Activated T-cell treated with anti-CD3 and anti-CD28 coated beads, Interleukin-2, amount 50 U/mL, for 24 hours (primary cell): ENCODE measurements around the gene APLP2.
"Not testable (repeated sequence)": the region's sequence is repeated elsewhere in the genome, so short reads cannot be mapped to it uniquely, and the experiment has no call there.

Experiments used
- DNase-seq: peaks from one replicate; pipeline ENCODE4 v3.0.0-alpha.2; 2020
- H3K27ac Mint-ChIP-seq: 2 replicates; pipeline ENCODE4 v1.8.0; 2020; ENCODE audit warnings: mild to moderate bottlenecking, mixed read lengths
- H3K27me3 Mint-ChIP-seq: 2 replicates; pipeline ENCODE4 v1.8.0; 2020; ENCODE audit warnings: mixed read lengths
- H3K36me3 Mint-ChIP-seq: 2 replicates; pipeline ENCODE4 v1.8.0; 2020; ENCODE audit warnings: low read depth, mixed read lengths
- H3K4me1 Mint-ChIP-seq: 2 replicates; pipeline ENCODE4 v1.8.0; 2020; ENCODE audit warnings: low read depth, mixed read lengths
- H3K4me3 Mint-ChIP-seq: 2 replicates; pipeline ENCODE4 v1.8.0; 2020; ENCODE audit warnings: mild to moderate bottlenecking, moderate library complexity, mixed read lengths
- H3K9me3 Mint-ChIP-seq: 2 replicates; pipeline ENCODE4 v1.8.0; 2020; ENCODE audit warnings: mixed read lengths

The APLP2 gene

GRCh38 chr11:130069659-130070108 lies at the start of gene APLP2:
Gene APLP2 (plus strand): TSS chr11:130069894. CDS start chr11:130069978, 84 bp downstream.
- peak; percentile 94 for DNase-seq
- peak within 1 kb of the TSS; percentile 94 for H3K27ac Mint-ChIP-seq
- no peaks in the 10 kb centered on the region for H3K9me3 Mint-ChIP-seq
- H3K36me3 Mint-ChIP-seq = no peaks in the 10 kb centered on the region
- peaks cover 3% of the 10 kb centered on the region for H3K27me3 Mint-ChIP-seq
- H3K4me3 Mint-ChIP-seq = peak within 1 kb of the TSS; percentile 84
- H3K4me1 Mint-ChIP-seq = peaks cover 28% of the 10 kb centered on the region

GRCh38 chr11:130020323-130020722 lies 49.4 kb upstream of the APLP2 start:
- no peaks in the 10 kb centered on the region for H3K27me3 Mint-ChIP-seq
- no peak for DNase-seq
- no peaks in the 10 kb centered on the region for H3K36me3 Mint-ChIP-seq
- H3K4me3 Mint-ChIP-seq = no peak overlapping the region
- no peak overlapping the region for H3K27ac Mint-ChIP-seq
- no peaks in the 10 kb centered on the region for H3K4me1 Mint-ChIP-seq
- H3K9me3 Mint-ChIP-seq = no peaks in the 10 kb centered on the region

GRCh38 chr11:130021606-130022005 lies 48.1 kb upstream of the APLP2 start:
- H3K36me3 Mint-ChIP-seq, H3K27ac Mint-ChIP-seq, H3K4me1 Mint-ChIP-seq, H3K27me3 Mint-ChIP-seq, H3K9me3 Mint-ChIP-seq, DNase-seq, H3K4me3 Mint-ChIP-seq: not testable (repeated sequence)

GRCh38 chr11:130022799-130023198 lies 46.9 kb upstream of the APLP2 start:
- Mint-ChIP-seq H3K27ac (no peak overlapping the region), H3K4me3 (no peak overlapping the region), H3K9me3 (no peaks in the 10 kb centered on the region), H3K36me3 (no peaks in the 10 kb centered on the region), H3K4me1 (no peaks in the 10 kb centered on the region), H3K27me3 (no peaks in the 10 kb centered on the region)
- no peak for DNase-seq

- DNase-seq = no peak
- Mint-ChIP-seq H3K4me3 (no peak overlapping the region), H3K4me1 (no peaks in the 10 kb centered on the region), H3K27ac (no peak overlapping the region), H3K27me3 (no peaks in the 10 kb centered on the region), H3K36me3 (no peaks in the 10 kb centered on the region), H3K9me3 (no peaks in the 10 kb centered on the region)
Measured at GRCh38 chr11:130023204-130023603, 46.5 kb upstream of the APLP2 start.

- no peaks in the 10 kb centered on the region for H3K9me3 Mint-ChIP-seq
- no peak for DNase-seq
- no peaks in the 10 kb centered on the region for H3K4me1 Mint-ChIP-seq
- no peaks in the 10 kb centered on the region for H3K36me3 Mint-ChIP-seq
- H3K27me3 Mint-ChIP-seq = no peaks in the 10 kb centered on the region
- H3K27ac Mint-ChIP-seq = no peak overlapping the region
- no peak overlapping the region for H3K4me3 Mint-ChIP-seq
Measured at GRCh38 chr11:130024361-130024760, 45.3 kb upstream of the APLP2 start.

GRCh38 chr11:130025371-130025770 lies 44.3 kb upstream of the APLP2 start:
- Mint-ChIP-seq H3K4me3 (no peak overlapping the region), H3K9me3 (no peaks in the 10 kb centered on the region), H3K27ac (no peak overlapping the region), H3K4me1 (no peaks in the 10 kb centered on the region), H3K27me3 (no peaks in the 10 kb centered on the region), H3K36me3 (no peaks in the 10 kb centered on the region)
- no peak for DNase-seq

- H3K27me3 Mint-ChIP-seq = no peaks in the 10 kb centered on the region
- H3K4me1 Mint-ChIP-seq = no peaks in the 10 kb centered on the region
- no peak overlapping the region for H3K4me3 Mint-ChIP-seq
- no peak for DNase-seq
- H3K27ac Mint-ChIP-seq = no peak overlapping the region
- H3K9me3 Mint-ChIP-seq = no peaks in the 10 kb centered on the region
- no peaks in the 10 kb centered on the region for H3K36me3 Mint-ChIP-seq
Measured at GRCh38 chr11:130029137-130029536, 40.6 kb upstream of the APLP2 start.

- Mint-ChIP-seq H3K4me3 (no peak overlapping the region), H3K27me3 (no peaks in the 10 kb centered on the region), H3K4me1 (no peaks in the 10 kb centered on the region), H3K27ac (no peak overlapping the region), H3K9me3 (no peaks in the 10 kb centered on the region), H3K36me3 (no peaks in the 10 kb centered on the region)
- DNase-seq = no peak
Measured at GRCh38 chr11:130031056-130031455, 38.6 kb upstream of the APLP2 start.

GRCh38 chr11:130031945-130032344 lies 37.7 kb upstream of the APLP2 start:
- Mint-ChIP-seq H3K27me3 (peaks cover 3% of the 10 kb centered on the region), H3K9me3 (no peaks in the 10 kb centered on the region), H3K4me1 (no peaks in the 10 kb centered on the region), H3K27ac (no peak overlapping the region), H3K4me3 (no peak overlapping the region), H3K36me3 (no peaks in the 10 kb centered on the region)
- DNase-seq = no peak

- no peak overlapping the region for H3K4me3 Mint-ChIP-seq
- DNase-seq = no peak
- H3K4me1 Mint-ChIP-seq = no peaks in the 10 kb centered on the region
- no peaks in the 10 kb centered on the region for H3K36me3 Mint-ChIP-seq
- peaks cover 5% of the 10 kb centered on the region for H3K27me3 Mint-ChIP-seq
- H3K9me3 Mint-ChIP-seq = no peaks in the 10 kb centered on the region
- H3K27ac Mint-ChIP-seq = no peak overlapping the region
Measured at GRCh38 chr11:130032931-130033330, 36.8 kb upstream of the APLP2 start.

GRCh38 chr11:130034236-130034635 lies 35.5 kb upstream of the APLP2 start:
- Mint-ChIP-seq H3K27ac (no peak overlapping the region), H3K36me3 (no peaks in the 10 kb centered on the region), H3K9me3 (no peaks in the 10 kb centered on the region), H3K4me3 (no peak overlapping the region), H3K27me3 (peaks cover 5% of the 10 kb centered on the region), H3K4me1 (no peaks in the 10 kb centered on the region)
- DNase-seq = no peak

- H3K27me3 Mint-ChIP-seq = peaks cover 5% of the 10 kb centered on the region
- no peak overlapping the region for H3K4me3 Mint-ChIP-seq
- no peak overlapping the region for H3K27ac Mint-ChIP-seq
- no peaks in the 10 kb centered on the region for H3K9me3 Mint-ChIP-seq
- no peaks in the 10 kb centered on the region for H3K36me3 Mint-ChIP-seq
- H3K4me1 Mint-ChIP-seq = no peaks in the 10 kb centered on the region
- no peak for DNase-seq
Measured at GRCh38 chr11:130037058-130037457, 32.6 kb upstream of the APLP2 start.

- Mint-ChIP-seq H3K36me3 (no peaks in the 10 kb centered on the region), H3K4me3 (no peak overlapping the region), H3K27me3 (peaks cover 6% of the 10 kb centered on the region), H3K4me1 (no peaks in the 10 kb centered on the region), H3K9me3 (no peaks in the 10 kb centered on the region), H3K27ac (no peak overlapping the region)
- no peak for DNase-seq
Measured at GRCh38 chr11:130037881-130038585, 31.7 kb upstream of the APLP2 start.

GRCh38 chr11:130040281-130040940 lies 29.3 kb upstream of the APLP2 start:
- Mint-ChIP-seq H3K4me3 (no peak overlapping the region), H3K4me1 (no peaks in the 10 kb centered on the region), H3K9me3 (no peaks in the 10 kb centered on the region), H3K36me3 (no peaks in the 10 kb centered on the region), H3K27me3 (peaks cover 12% of the 10 kb centered on the region), H3K27ac (no peak overlapping the region)
- no peak for DNase-seq
